ENCODE data around the gene CACNA2D2. TPM values are rescaled to one million over a fixed set of nuclear protein-coding genes. Genes with fewer than 3 reads are reported as not detected.

CACNA2D2 gene
- total RNA-seq, 1 donor from 2014 or later, result 1.00 TPM

- no peaks in the 10 kb centered on the region for H3K36me3 ChIP-seq (ENCODE audit: insufficient read depth, low read length)
- TF ChIP-seq CTCF (IDR thresholded peaks at IDR 0.05; ENCODE audit: insufficient read depth, low read depth, low read length) (no peak), EZH2 (IDR thresholded peaks at IDR 0.05; ENCODE audit: insufficient read depth, low read length) (no peak)
- no peak overlapping the region for H3K27ac ChIP-seq (ENCODE audit: low read depth, low read length)
- Mint-ChIP-seq H3K36me3 (ENCODE audit: low read depth, unreplicated experiment) (no peaks in the 10 kb centered on the region), H3K9me3 (ENCODE audit: unreplicated experiment) (no peaks in the 10 kb centered on the region), H3K27ac (ENCODE audit: unreplicated experiment) (no peak overlapping the region), H3K27me3 (ENCODE audit: low read depth, unreplicated experiment) (peaks cover 20% of the 10 kb centered on the region), H3K4me3 (ENCODE audit: unreplicated experiment) (no peak overlapping the region), H3K4me1 (ENCODE audit: low read depth, unreplicated experiment) (peaks cover 28% of the 10 kb centered on the region)
- H3K9me3 ChIP-seq (ENCODE audit: insufficient read depth, low read depth, low read length), result no peaks in the 10 kb centered on the region
- H3K4me3 ChIP-seq (ENCODE audit: insufficient read depth, low read depth, low read length), result no peak overlapping the region
- peaks cover 5% of the 10 kb centered on the region for H3K4me1 ChIP-seq (ENCODE audit: insufficient read depth, low read length)
- H4K20me1 ChIP-seq (ENCODE audit: insufficient read depth, low read length), result no peaks in the 10 kb centered on the region
- FAIRE-seq, result no peak
- H2AFZ ChIP-seq (ENCODE audit: low read depth, low read length), result no peak overlapping the region
- DNase-seq (ENCODE audit: low read depth), result no peak
- H3K9ac ChIP-seq (ENCODE audit: low read length), result no peak overlapping the region
- peaks cover 4% of the 10 kb centered on the region for H3K27me3 ChIP-seq (ENCODE audit: insufficient read depth, low read length)
- H3K4me2 ChIP-seq (ENCODE audit: low read length), result no peak overlapping the region
- H3K79me2 ChIP-seq (ENCODE audit: insufficient read depth, low read length), result no peaks in the 10 kb centered on the region
Observed at GRCh38 chr3:50414616-50415015, 88.8 kb downstream of the CACNA2D2 start.

- Histone ChIP-seq H3K79me2 (ENCODE audit: insufficient read depth, low read length) (no peaks in the 10 kb centered on the region), H3K4me2 (ENCODE audit: low read length) (no peak overlapping the region), H3K4me1 (ENCODE audit: insufficient read depth, low read length) (no peaks in the 10 kb centered on the region), H3K36me3 (ENCODE audit: insufficient read depth, low read length) (no peaks in the 10 kb centered on the region), H3K9ac (ENCODE audit: low read length) (no peak overlapping the region), H3K9me3 (ENCODE audit: insufficient read depth, low read depth, low read length) (no peaks in the 10 kb centered on the region), H3K27me3 (ENCODE audit: insufficient read depth, low read length) (peaks cover 4% of the 10 kb centered on the region), H4K20me1 (ENCODE audit: insufficient read depth, low read length) (no peaks in the 10 kb centered on the region), H2AFZ (ENCODE audit: low read depth, low read length) (no peak overlapping the region), H3K27ac (ENCODE audit: low read depth, low read length) (no peak overlapping the region), H3K4me3 (ENCODE audit: insufficient read depth, low read depth, low read length) (no peak overlapping the region)
- Mint-ChIP-seq H3K4me3 (ENCODE audit: unreplicated experiment) (no peak overlapping the region), H3K27me3 (ENCODE audit: low read depth, unreplicated experiment) (peaks cover 33% of the 10 kb centered on the region), H3K36me3 (ENCODE audit: low read depth, unreplicated experiment) (no peaks in the 10 kb centered on the region), H3K4me1 (ENCODE audit: low read depth, unreplicated experiment) (peaks cover 18% of the 10 kb centered on the region), H3K9me3 (ENCODE audit: unreplicated experiment) (peaks cover 3% of the 10 kb centered on the region), H3K27ac (ENCODE audit: unreplicated experiment) (no peak overlapping the region)
- no peak for TF ChIP-seq EZH2 (IDR thresholded peaks at IDR 0.05; ENCODE audit: insufficient read depth, low read length)
- TF ChIP-seq CTCF (IDR thresholded peaks at IDR 0.05; ENCODE audit: insufficient read depth, low read depth, low read length), result no peak
- FAIRE-seq (no peak), DNase-seq (ENCODE audit: low read depth) (no peak)
Observed at GRCh38 chr3:50412231-50412754, 91.1 kb downstream of the CACNA2D2 start.

GRCh38 chr3:50411229-50411628 is 92.2 kb downstream of the CACNA2D2 start:
- Histone ChIP-seq H3K9ac (ENCODE audit: low read length) (no peak overlapping the region), H3K9me3 (ENCODE audit: insufficient read depth, low read depth, low read length) (no peaks in the 10 kb centered on the region), H3K27ac (ENCODE audit: low read depth, low read length) (no peak overlapping the region), H3K36me3 (ENCODE audit: insufficient read depth, low read length) (no peaks in the 10 kb centered on the region), H3K27me3 (ENCODE audit: insufficient read depth, low read length) (peaks cover 4% of the 10 kb centered on the region), H4K20me1 (ENCODE audit: insufficient read depth, low read length) (no peaks in the 10 kb centered on the region), H3K4me1 (ENCODE audit: insufficient read depth, low read length) (no peaks in the 10 kb centered on the region), H2AFZ (ENCODE audit: low read depth, low read length) (no peak overlapping the region), H3K4me3 (ENCODE audit: insufficient read depth, low read depth, low read length) (no peak overlapping the region), H3K79me2 (ENCODE audit: insufficient read depth, low read length) (no peaks in the 10 kb centered on the region), H3K4me2 (ENCODE audit: low read length) (no peak overlapping the region)
- TF ChIP-seq EZH2 (IDR thresholded peaks at IDR 0.05; ENCODE audit: insufficient read depth, low read length), result no peak
- TF ChIP-seq CTCF (IDR thresholded peaks at IDR 0.05; ENCODE audit: insufficient read depth, low read depth, low read length), result no peak
- FAIRE-seq (no peak), DNase-seq (ENCODE audit: low read depth) (no peak)
- Mint-ChIP-seq H3K9me3 (ENCODE audit: unreplicated experiment) (peaks cover 3% of the 10 kb centered on the region), H3K4me3 (ENCODE audit: unreplicated experiment) (no peak overlapping the region), H3K4me1 (ENCODE audit: low read depth, unreplicated experiment) (peaks cover 18% of the 10 kb centered on the region), H3K27me3 (ENCODE audit: low read depth, unreplicated experiment) (peaks cover 37% of the 10 kb centered on the region), H3K27ac (ENCODE audit: unreplicated experiment) (no peak overlapping the region), H3K36me3 (ENCODE audit: low read depth, unreplicated experiment) (no peaks in the 10 kb centered on the region)
